Hepatocyte (in vitro differentiated cells): Measurements from ENCODE around the gene ARSG. TPM values are rescaled to one million over a fixed set of nuclear protein-coding genes. Genes with fewer than 3 reads are reported as not detected.

ENCODE experiments used
- DNase-seq: peaks from one replicate; pipeline ENCODE4 v3.0.0-alpha.2; 2016; ENCODE audit warnings: low spot score
- H2AFZ ChIP-seq: fragments of 200-600 bp; sonication (generic); 2 replicates; pipeline ENCODE4 v1.6.0; 2016; ENCODE audit warnings: antibody characterized with exemption, mild to moderate bottlenecking
- H3K27ac ChIP-seq: fragments of 200-600 bp; sonication (generic); 2 replicates; pipeline ENCODE4 v1.5.1; 2016; ENCODE audit warnings: mild to moderate bottlenecking
- H3K27me3 ChIP-seq: fragments of 200-600 bp; sonication (generic); 2 replicates; pipeline ENCODE4 v1.6.1; 2016
- H3K36me3 ChIP-seq: fragments of 200-600 bp; sonication (generic); replicated peaks from 2 replicates; pipeline ENCODE4 v1.5.1; 2016; ENCODE audit warnings: low read depth; ENCODE audit not compliant: insufficient read depth
- H3K4me1 ChIP-seq: fragments of 200-600 bp; sonication (generic); 2 replicates; pipeline ENCODE4 v1.5.1; 2016; ENCODE audit warnings: mild to moderate bottlenecking, moderate library complexity; ENCODE audit not compliant: insufficient read depth
- H3K4me2 ChIP-seq: fragments of 200-600 bp; sonication (generic); 2 replicates; pipeline ENCODE4 v1.6.0; 2016
- H3K4me3 ChIP-seq: fragments of 200-600 bp; sonication (generic); 2 replicates; pipeline ENCODE4 v1.5.1; 2016; ENCODE audit warnings: mild to moderate bottlenecking
- H3K79me2 ChIP-seq: fragments of 200-600 bp; sonication (generic); 2 replicates; pipeline ENCODE4 v1.6.0; 2017; ENCODE audit warnings: mild to moderate bottlenecking
- H3K9me2 ChIP-seq: fragments of 200-600 bp; sonication (generic); replicated peaks from 2 replicates; pipeline ENCODE4 v1.6.0; 2017; ENCODE audit warnings: mild to moderate bottlenecking; ENCODE audit not compliant: insufficient read depth
- H3K9me3 ChIP-seq: fragments of 200-600 bp; sonication (generic); 2 replicates; pipeline ENCODE4 v1.5.1; 2016; ENCODE audit warnings: low read depth, mild to moderate bottlenecking
- H4K20me1 ChIP-seq: fragments of 200-600 bp; sonication (generic); 2 replicates; pipeline ENCODE4 v1.6.0; 2016; ENCODE audit warnings: mild to moderate bottlenecking; ENCODE audit not compliant: insufficient read depth, poor library complexity, severe bottlenecking
- CTCF ChIP-seq: fragments of 200-600 bp; sonication (generic); IDR thresholded peaks from 2 replicates; pipeline ENCODE4 v1.5.1; 2016; ENCODE audit warnings: antibody characterized with exemption, mild to moderate bottlenecking; ENCODE audit not compliant: poor library complexity
- EZH2 ChIP-seq: fragments of 200-600 bp; sonication (generic); IDR thresholded peaks from 2 replicates; pipeline ENCODE4 v1.6.1; 2016; ENCODE audit warnings: antibody characterized with exemption, mild to moderate bottlenecking, borderline replicate concordance
- EZH2phosphoT487 ChIP-seq: fragments of 200-600 bp; sonication (generic); IDR thresholded peaks from one replicate; pipeline ENCODE4 v1.6.1; 2018; ENCODE audit warnings: antibody characterized with exemption, mild to moderate bottlenecking, low read depth, moderate library complexity; ENCODE audit not compliant: unreplicated experiment, severe bottlenecking
- WGBS: methylation state at CpG from one replicate; pipeline ENCODE4 v1.1.6; 2016; ENCODE audit warnings: low lambda C conversion rate; ENCODE audit errors: missing lambda C conversion rate; 5-methylcytosine and 5-hydroxymethylcytosine counted together
- polyA plus RNA-seq: library from polyadenylated mRNA; unstranded; fragments of >200 nt; fragmentation: Nextera tagmentation; extraction: Ambion mirVana; gene quantifications from 2 replicates; pipeline ENCODE4 v1.2.1, GENCODE V29; 2016
- total RNA-seq: library from RNA; depleted of rRNA; stranded (reverse); fragments of >200 nt; gene quantifications from 2 replicates; pipeline ENCODE4 v1.2.3, GENCODE V29; 2014

ARSG gene
- total and polyA plus RNA-seq, 2 experiments from 2014 or later, result 1.3 to 1.4 TPM

GRCh38 chr17:68296217-68297191, 5.2 kb downstream of the ARSG start:
- no peaks in the 10 kb centered on the region for H3K9me2 ChIP-seq
- no peak for DNase-seq
- H3K4me3 ChIP-seq, result no peak overlapping the region
- H3K4me2 ChIP-seq, result no peak overlapping the region
- 67% methylated on average over 18 of the region's 18 CpGs for WGBS
- H3K27me3 ChIP-seq, result peaks cover 45% of the 10 kb centered on the region
- H3K27ac ChIP-seq, result no peak overlapping the region
- H3K9me3 ChIP-seq, result no peaks in the 10 kb centered on the region
- no peaks in the 10 kb centered on the region for H4K20me1 ChIP-seq
- H2AFZ ChIP-seq, result no peak overlapping the region
- H3K79me2 ChIP-seq, result no peaks in the 10 kb centered on the region
- peaks cover 4% of the 10 kb centered on the region for H3K4me1 ChIP-seq
- H3K36me3 ChIP-seq, result no peaks in the 10 kb centered on the region
- no peak for TF ChIP-seq EZH2phosphoT487
- TF ChIP-seq EZH2, result no peak
- TF ChIP-seq CTCF, result no peak

GRCh38 chr17:68297195-68297594, 5.9 kb downstream of the ARSG start:
- no peak for DNase-seq
- Histone ChIP-seq H3K4me3 (no peak overlapping the region), H3K79me2 (no peaks in the 10 kb centered on the region), H3K4me1 (peaks cover 2% of the 10 kb centered on the region), H2AFZ (no peak overlapping the region), H3K9me3 (no peaks in the 10 kb centered on the region), H3K4me2 (no peak overlapping the region), H3K27ac (no peak overlapping the region), H4K20me1 (no peaks in the 10 kb centered on the region), H3K36me3 (no peaks in the 10 kb centered on the region), H3K27me3 (peaks cover 38% of the 10 kb centered on the region), H3K9me2 (no peaks in the 10 kb centered on the region)
- no peak for TF ChIP-seq EZH2phosphoT487
- TF ChIP-seq CTCF, result no peak
- no peak for TF ChIP-seq EZH2
- 84% methylated on average over 4 of the region's 4 CpGs for WGBS

GRCh38 chr17:68298601-68299000, 7.3 kb downstream of the ARSG start:
- no peaks in the 10 kb centered on the region for H3K79me2 ChIP-seq
- H3K27me3 ChIP-seq, result peaks cover 25% of the 10 kb centered on the region
- no peak overlapping the region for H2AFZ ChIP-seq
- H3K36me3 ChIP-seq, result no peaks in the 10 kb centered on the region
- no peak overlapping the region for H3K4me3 ChIP-seq
- no peak overlapping the region for H3K27ac ChIP-seq
- H3K9me3 ChIP-seq, result no peaks in the 10 kb centered on the region
- H3K4me2 ChIP-seq, result no peak overlapping the region
- no peaks in the 10 kb centered on the region for H3K4me1 ChIP-seq
- no peak for DNase-seq
- H4K20me1 ChIP-seq, result no peaks in the 10 kb centered on the region
- H3K9me2 ChIP-seq, result no peaks in the 10 kb centered on the region
- no peak for TF ChIP-seq EZH2
- no peak for TF ChIP-seq CTCF
- no peak for TF ChIP-seq EZH2phosphoT487
